SK-N-SH treated with all-trans-retinoic acid at 6 μM for 48 hours (cell line): ENCODE results near the gene FOXO3.

Experiments
- GLIS3 ChIP-seq: fragments of 250-450 bp; sonication (Bioruptor Pico); IDR thresholded peaks from 2 replicates; pipeline ENCODE4 v1.5.0; 2020; ENCODE audit warnings: mild to moderate bottlenecking, moderate library complexity
- OSR1 ChIP-seq: fragments of 250-450 bp; sonication (Bioruptor Pico); IDR thresholded peaks from 2 replicates; pipeline ENCODE4 v1.8.0; 2022; ENCODE audit warnings: moderate library complexity, mild to moderate bottlenecking, inconsistent platforms
- RARB ChIP-seq: fragments of 250-450 bp; sonication (Bioruptor Pico); IDR thresholded peaks from 2 replicates; pipeline ENCODE4 v1.8.0; 2021; ENCODE audit warnings: mild to moderate bottlenecking, moderate library complexity
- TOX ChIP-seq: fragments of 250-450 bp; sonication (Bioruptor Pico); IDR thresholded peaks from 2 replicates; pipeline ENCODE4 v1.8.0; 2021; ENCODE audit warnings: mild to moderate bottlenecking, moderate library complexity, borderline replicate concordance
- ZNF70 ChIP-seq: fragments of 450-650 bp; formaldehyde crosslinking; IDR thresholded peaks from 2 replicates; pipeline ENCODE4 v1.5.0; 2020; ENCODE audit warnings: mild to moderate bottlenecking, moderate library complexity
- TF ChIP-seq, protein P1 (sequence below): fragments of 250-450 bp; sonication (Bioruptor Pico); IDR thresholded peaks from 2 replicates; pipeline ENCODE4 v1.5.1; 2021; ENCODE audit warnings: mild to moderate bottlenecking, moderate library complexity
- TF ChIP-seq, protein P2 (sequence below): fragments of 250-450 bp; sonication (Bioruptor Pico); IDR thresholded peaks from 2 replicates; pipeline ENCODE4 v1.5.0; 2020; ENCODE audit warnings: mild to moderate bottlenecking, moderate library complexity

DNA sequence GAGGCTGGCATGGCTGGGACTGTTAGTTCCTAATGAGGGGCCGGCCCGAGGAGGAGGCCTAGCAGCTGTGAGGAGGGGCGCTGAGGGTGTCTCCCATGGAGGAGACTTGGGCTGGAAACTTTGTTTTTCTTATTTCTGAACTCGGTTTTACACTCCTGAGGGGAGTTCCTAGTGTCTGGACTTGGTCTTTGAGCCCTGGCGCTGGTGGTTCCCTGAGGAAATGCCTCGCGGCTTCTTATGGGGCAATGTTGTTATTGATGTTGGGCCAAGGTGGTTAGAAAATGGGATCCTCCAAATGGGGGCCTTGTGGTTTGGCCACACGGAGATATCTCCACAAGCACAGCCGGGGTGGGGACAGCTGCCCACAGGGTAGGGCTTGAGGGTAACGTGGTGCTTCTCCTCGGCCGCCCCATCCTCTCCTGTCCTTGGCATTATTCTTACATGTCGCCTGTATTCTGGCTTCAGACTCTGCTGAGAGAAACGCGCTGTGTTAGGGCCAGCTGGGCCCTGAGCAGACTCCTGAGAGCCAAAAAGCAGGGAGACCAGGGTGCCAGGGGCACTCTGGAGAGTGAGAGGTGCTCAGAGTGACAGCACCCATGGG, 136.9 kb downstream of the FOXO3 start:
- TF ChIP-seq TOX (CRISPR knock-in tag) (no peak), ZNF70 (CRISPR knock-in tag) (no peak), GLIS3 (CRISPR knock-in tag) (no peak), OSR1 (CRISPR knock-in tag) (no peak), RARB (no peak)
- TF ChIP-seq, protein P1, sequence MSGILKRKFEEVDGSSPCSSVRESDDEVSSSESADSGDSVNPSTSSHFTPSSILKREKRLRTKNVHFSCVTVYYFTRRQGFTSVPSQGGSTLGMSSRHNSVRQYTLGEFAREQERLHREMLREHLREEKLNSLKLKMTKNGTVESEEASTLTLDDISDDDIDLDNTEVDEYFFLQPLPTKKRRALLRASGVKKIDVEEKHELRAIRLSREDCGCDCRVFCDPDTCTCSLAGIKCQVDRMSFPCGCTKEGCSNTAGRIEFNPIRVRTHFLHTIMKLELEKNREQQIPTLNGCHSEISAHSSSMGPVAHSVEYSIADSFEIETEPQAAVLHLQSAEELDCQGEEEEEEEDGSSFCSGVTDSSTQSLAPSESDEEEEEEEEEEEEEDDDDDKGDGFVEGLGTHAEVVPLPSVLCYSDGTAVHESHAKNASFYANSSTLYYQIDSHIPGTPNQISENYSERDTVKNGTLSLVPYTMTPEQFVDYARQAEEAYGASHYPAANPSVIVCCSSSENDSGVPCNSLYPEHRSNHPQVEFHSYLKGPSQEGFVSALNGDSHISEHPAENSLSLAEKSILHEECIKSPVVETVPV (CRISPR knock-in tag), result no peak
- TF ChIP-seq, protein P2, sequence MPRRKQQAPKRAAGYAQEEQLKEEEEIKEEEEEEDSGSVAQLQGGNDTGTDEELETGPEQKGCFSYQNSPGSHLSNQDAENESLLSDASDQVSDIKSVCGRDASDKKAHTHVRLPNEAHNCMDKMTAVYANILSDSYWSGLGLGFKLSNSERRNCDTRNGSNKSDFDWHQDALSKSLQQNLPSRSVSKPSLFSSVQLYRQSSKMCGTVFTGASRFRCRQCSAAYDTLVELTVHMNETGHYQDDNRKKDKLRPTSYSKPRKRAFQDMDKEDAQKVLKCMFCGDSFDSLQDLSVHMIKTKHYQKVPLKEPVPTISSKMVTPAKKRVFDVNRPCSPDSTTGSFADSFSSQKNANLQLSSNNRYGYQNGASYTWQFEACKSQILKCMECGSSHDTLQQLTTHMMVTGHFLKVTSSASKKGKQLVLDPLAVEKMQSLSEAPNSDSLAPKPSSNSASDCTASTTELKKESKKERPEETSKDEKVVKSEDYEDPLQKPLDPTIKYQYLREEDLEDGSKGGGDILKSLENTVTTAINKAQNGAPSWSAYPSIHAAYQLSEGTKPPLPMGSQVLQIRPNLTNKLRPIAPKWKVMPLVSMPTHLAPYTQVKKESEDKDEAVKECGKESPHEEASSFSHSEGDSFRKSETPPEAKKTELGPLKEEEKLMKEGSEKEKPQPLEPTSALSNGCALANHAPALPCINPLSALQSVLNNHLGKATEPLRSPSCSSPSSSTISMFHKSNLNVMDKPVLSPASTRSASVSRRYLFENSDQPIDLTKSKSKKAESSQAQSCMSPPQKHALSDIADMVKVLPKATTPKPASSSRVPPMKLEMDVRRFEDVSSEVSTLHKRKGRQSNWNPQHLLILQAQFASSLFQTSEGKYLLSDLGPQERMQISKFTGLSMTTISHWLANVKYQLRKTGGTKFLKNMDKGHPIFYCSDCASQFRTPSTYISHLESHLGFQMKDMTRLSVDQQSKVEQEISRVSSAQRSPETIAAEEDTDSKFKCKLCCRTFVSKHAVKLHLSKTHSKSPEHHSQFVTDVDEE (CRISPR knock-in tag), result no peak
